ENCODE measurements around the gene SRSF1. TPM values are rescaled to one million over a fixed set of nuclear protein-coding genes. Genes with fewer than 3 reads are reported as not detected.

The SRSF1 gene
- total RNA-seq, 1 experiment from 2014 or later: 434 TPM

- H3K4me2 ChIP-seq (ENCODE audit: low read length): no peak overlapping the region
- no peak overlapping the region for H2AFZ ChIP-seq (ENCODE audit: low read depth, low read length, poor library complexity, severe bottlenecking)
- BruUV-seq (replicated peaks): no TSS peak
- RAD21 ChIA-PET (ENCODE audit: low non-redundant PET in 1 of 2, low total read pairs in 2 of 2, uncharacterized antibody in 2 of 2, unreplicated experiment in 2 of 2): no interaction called here
- TF ChIP-seq JUND (IDR thresholded peaks at IDR 0.05) (no peak), EGR1 (IDR thresholded peaks at IDR 0.05; ENCODE audit: low read depth) (no peak), ELF1 (IDR thresholded peaks at IDR 0.05; ENCODE audit: borderline replicate concordance, low read depth) (no peak), CBX3 (IDR thresholded peaks at IDR 0.05; ENCODE audit: low read depth) (no peak), TCF7L2 (IDR thresholded peaks at IDR 0.05; ENCODE audit: borderline replicate concordance, extremely low read depth, insufficient read depth, insufficient read length) (no peak), SIN3A (IDR thresholded peaks at IDR 0.05; ENCODE audit: low read depth) (no peak), POLR2AphosphoS5 (IDR thresholded peaks at IDR 0.05; ENCODE audit: low read depth, low read length) (no peak), ZFX (IDR thresholded peaks at IDR 0.05) (no peak), ATF3 (IDR thresholded peaks at IDR 0.05) (no peak), ZNF274 (IDR thresholded peaks at IDR 0.05; ENCODE audit: low read depth, low read length) (no peak), ZBTB33 (IDR thresholded peaks at IDR 0.05; ENCODE audit: extremely low read depth, insufficient replicate concordance, low read length) (no peak), SRF (IDR thresholded peaks at IDR 0.05; ENCODE audit: low read depth) (no peak), RAD21 (IDR thresholded peaks at IDR 0.05; ENCODE audit: low read depth) (no peak), POLR2A (IDR thresholded peaks at IDR 0.05; ENCODE audit: borderline replicate concordance, extremely low read depth, insufficient read depth, insufficient read length) (no peak)
- TF ChIP-seq, protein P1, sequence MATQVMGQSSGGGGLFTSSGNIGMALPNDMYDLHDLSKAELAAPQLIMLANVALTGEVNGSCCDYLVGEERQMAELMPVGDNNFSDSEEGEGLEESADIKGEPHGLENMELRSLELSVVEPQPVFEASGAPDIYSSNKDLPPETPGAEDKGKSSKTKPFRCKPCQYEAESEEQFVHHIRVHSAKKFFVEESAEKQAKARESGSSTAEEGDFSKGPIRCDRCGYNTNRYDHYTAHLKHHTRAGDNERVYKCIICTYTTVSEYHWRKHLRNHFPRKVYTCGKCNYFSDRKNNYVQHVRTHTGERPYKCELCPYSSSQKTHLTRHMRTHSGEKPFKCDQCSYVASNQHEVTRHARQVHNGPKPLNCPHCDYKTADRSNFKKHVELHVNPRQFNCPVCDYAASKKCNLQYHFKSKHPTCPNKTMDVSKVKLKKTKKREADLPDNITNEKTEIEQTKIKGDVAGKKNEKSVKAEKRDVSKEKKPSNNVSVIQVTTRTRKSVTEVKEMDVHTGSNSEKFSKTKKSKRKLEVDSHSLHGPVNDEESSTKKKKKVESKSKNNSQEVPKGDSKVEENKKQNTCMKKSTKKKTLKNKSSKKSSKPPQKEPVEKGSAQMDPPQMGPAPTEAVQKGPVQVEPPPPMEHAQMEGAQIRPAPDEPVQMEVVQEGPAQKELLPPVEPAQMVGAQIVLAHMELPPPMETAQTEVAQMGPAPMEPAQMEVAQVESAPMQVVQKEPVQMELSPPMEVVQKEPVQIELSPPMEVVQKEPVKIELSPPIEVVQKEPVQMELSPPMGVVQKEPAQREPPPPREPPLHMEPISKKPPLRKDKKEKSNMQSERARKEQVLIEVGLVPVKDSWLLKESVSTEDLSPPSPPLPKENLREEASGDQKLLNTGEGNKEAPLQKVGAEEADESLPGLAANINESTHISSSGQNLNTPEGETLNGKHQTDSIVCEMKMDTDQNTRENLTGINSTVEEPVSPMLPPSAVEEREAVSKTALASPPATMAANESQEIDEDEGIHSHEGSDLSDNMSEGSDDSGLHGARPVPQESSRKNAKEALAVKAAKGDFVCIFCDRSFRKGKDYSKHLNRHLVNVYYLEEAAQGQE (IDR thresholded peaks at IDR 0.05; ENCODE audit: low read depth): no peak
- TF ChIP-seq, protein P2, sequence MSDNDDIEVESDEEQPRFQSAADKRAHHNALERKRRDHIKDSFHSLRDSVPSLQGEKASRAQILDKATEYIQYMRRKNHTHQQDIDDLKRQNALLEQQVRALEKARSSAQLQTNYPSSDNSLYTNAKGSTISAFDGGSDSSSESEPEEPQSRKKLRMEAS (IDR thresholded peaks at IDR 0.05): no peak
- H3K4me3 ChIP-seq (replicated peaks in 1 of 2; ENCODE audit: low read depth in 1 of 2, low read length in 2 of 2): no peak overlapping the region
- no peak overlapping the region for H3K9ac ChIP-seq (ENCODE audit: low read length)
- no peak overlapping the region for H3K27ac ChIP-seq (ENCODE audit: low read depth, low read length)
- no peaks in the 10 kb centered on the region for H3K4me1 ChIP-seq (ENCODE audit: control insufficient read depth in 1 of 2, insufficient read depth in 2 of 2, low read length in 2 of 2)
- CTCF ChIA-PET: interaction anchor here (1.1 kb wide), 1 partner anchor 102 kb away, joined by 4 read pairs; no protein-coding TSS in a partner anchor
- intact Hi-C loops (cut with micrococcal nuclease): no loop called here
- ATAC-seq: no peak
- POLR2A ChIA-PET: no interaction called here
- no peaks in the 10 kb centered on the region for H3K9me3 ChIP-seq (ENCODE audit: control insufficient read depth in 1 of 2, insufficient read depth in 1 of 2, low read depth in 1 of 2, low read length in 2 of 2)
- DNase-seq (ENCODE audit: low read depth, low spot score): no peak
- no peaks in the 10 kb centered on the region for H3K79me2 ChIP-seq (ENCODE audit: insufficient read depth, low read length)
- no peaks in the 10 kb centered on the region for H3K9me2 ChIP-seq (ENCODE audit: insufficient read depth)
- H4K20me1 ChIP-seq (ENCODE audit: insufficient read depth): no peaks in the 10 kb centered on the region
- no peaks in the 10 kb centered on the region for H3K36me3 ChIP-seq (ENCODE audit: control insufficient read depth in 1 of 2, insufficient read depth in 2 of 2, low read length in 2 of 2)
- H3K27me3 ChIP-seq (ENCODE audit: insufficient read depth, low read length): no peaks in the 10 kb centered on the region
Observed at GRCh38 chr17:57963149-57963511, 43.9 kb downstream of the SRSF1 start.
